Transverse colon (tissue), 4 donors: ENCODE data around the gene LATS2. TPM values are rescaled to one million over a fixed set of nuclear protein-coding genes. Genes with fewer than 3 reads are reported as not detected.

Experiments used
- DNase-seq: peaks from one replicate; pipeline ENCODE4 v3.0.0-alpha.2; 2019
- H3K27ac ChIP-seq, 4 donors: fragments of 200-600 bp; sonication (generic); 2 replicates each; pipeline ENCODE4 v1.5.1; 2016 to 2018; ENCODE audit warnings: inconsistent platforms in 4 of 4
- H3K27me3 ChIP-seq: fragments of 200-600 bp; sonication (generic); 2 replicates; pipeline ENCODE4 v1.5.1; 2017; ENCODE audit warnings: inconsistent platforms
- H3K36me3 ChIP-seq, 4 donors: fragments of 200-600 bp; sonication (generic); 2 replicates each; pipeline ENCODE4 v1.5.1; 2017 to 2019; ENCODE audit warnings: inconsistent platforms in 4 of 4
- H3K4me1 ChIP-seq, 4 donors: fragments of 200-600 bp; sonication (generic); 2 replicates each; pipeline ENCODE4 v1.5.1; 2017 to 2020; ENCODE audit warnings: inconsistent platforms in 4 of 4
- H3K4me3 ChIP-seq, 4 donors: fragments of 200-600 bp; sonication (generic); 1 replicate in 1 of 4; 2 replicates in 3 of 4; pipeline versions ENCODE4 v1.5.1 to v1.6.1; 2017 to 2019; ENCODE audit warnings: inconsistent platforms in 4 of 4
- H3K9me3 ChIP-seq, 2 donors: fragments of 200-600 bp; sonication (generic); 2 replicates each; pipeline ENCODE4 v1.5.1; 2017 to 2019; ENCODE audit warnings: inconsistent platforms in 2 of 2
- CTCF ChIP-seq, 5 experiments: fragments of 200-600 bp in 3 of 5; fragments of 450-650 bp in 2 of 5; sonication (generic) in 3 of 5; IDR thresholded peaks; 1 replicate in 2 of 5; 2 replicates in 3 of 5; pipeline ENCODE4 v1.5.1; 2016 to 2017; ENCODE audit warnings: antibody characterized with exemption in 5 of 5, inconsistent platforms in 3 of 5, mild to moderate bottlenecking in 2 of 5, moderate library complexity in 1 of 5
- EP300 ChIP-seq: sonication (generic); formaldehyde crosslinking; IDR thresholded peaks from one replicate; pipeline ENCODE4 v1.6.1; 2017; ENCODE audit warnings: antibody characterized with exemption, low read depth
- POLR2A ChIP-seq: fragments of 450-650 bp; IDR thresholded peaks from one replicate; pipeline ENCODE4 v1.6.1; 2016; ENCODE audit warnings: antibody characterized with exemption, mild to moderate bottlenecking, moderate library complexity
- POLR2AphosphoS5 ChIP-seq, 3 donors: sonication (generic); formaldehyde crosslinking; IDR thresholded peaks; one replicate each; pipeline ENCODE4 v1.6.1; 2016; ENCODE audit warnings: antibody characterized with exemption in 3 of 3
- WGBS, 2 donors: methylation state at CpG; one replicate each; pipeline ENCODE4 v1.1.5; 2018; ENCODE audit warnings: low coverage in 1 of 2; 5-methylcytosine and 5-hydroxymethylcytosine counted together
- in situ Hi-C, 4 donors: fragments of 200-750 bp; cut with MboI; loops; one replicate each; pipeline versions ENCODE4 v1.15.0 to v1.15.1; 2017; ENCODE audit warnings: low sequenced_read_pairs in 3 of 4, low pct_ligation_motif_present in 1 of 4, low pct_unique_long_range_greater_than_20kb in 1 of 4
- intact Hi-C: fragments of 100-400 bp; cut with DNase I; formaldehyde crosslinking; loops from one replicate; pipeline ENCODE4 v1.15.1; 2023; ENCODE audit warnings: low total_unique reads
- total RNA-seq, 4 donors: library from RNA; depleted of rRNA; stranded (reverse); fragments of >200 nt; gene quantifications; one replicate each; pipeline ENCODE4 v1.1.0, GENCODE V29; 2016

Gene LATS2
- total RNA-seq, 4 donors from 2014 or later, result 8.9 to 15.7 (median 12.5) TPM

- in situ Hi-C loops (no loop called here), intact Hi-C loops (no loop called here)
- H3K9me3 ChIP-seq, result no peaks in the 10 kb centered on the region
- peaks cover 7 to 34% (median 20%) of the 10 kb centered on the region in 4 donors for H3K4me1 ChIP-seq
- 87% methylated on average over 9 of the region's 9 CpGs; no CpG with 5 or more reads in 1 of the 2 donors for WGBS, 2 donors
- no peaks in the 10 kb centered on the region for H3K27me3 ChIP-seq
- H3K27ac ChIP-seq, result peak overlapping the region in 2 of 4 donors; percentile 43 to 76
- H3K36me3 ChIP-seq, result no peaks in the 10 kb centered on the region
- H3K4me3 ChIP-seq, result no peak overlapping the region
- TF ChIP-seq CTCF (IDR thresholded peaks at IDR 0.05) (no peak), POLR2AphosphoS5 (IDR thresholded peaks at IDR 0.05) (no peak), POLR2A (no peak), EP300 (no peak)
- DNase-seq, result no peak
Observed at GRCh38 chr13:21047087-21047486, 14.3 kb downstream of the LATS2 start.

GRCh38 chr13:21046203-21046602 lies 15.2 kb downstream of the LATS2 start:
- DNase-seq, result no peak
- 67 to 71% methylated on average over 6 to 7 of the region's 7 CpGs for WGBS, 2 donors
- no peaks in the 10 kb centered on the region for H3K36me3 ChIP-seq
- in situ Hi-C loops, result no loop called here
- H3K4me1 ChIP-seq, result peaks cover 12 to 40% (median 26%) of the 10 kb centered on the region in 4 donors
- intact Hi-C loops, result no loop called here
- no peak overlapping the region for H3K4me3 ChIP-seq
- H3K9me3 ChIP-seq, result no peaks in the 10 kb centered on the region
- H3K27me3 ChIP-seq, result no peaks in the 10 kb centered on the region
- TF ChIP-seq POLR2AphosphoS5 (IDR thresholded peaks at IDR 0.05) (peak; percentile 9 to 58 (median 52)), CTCF (IDR thresholded peaks at IDR 0.05) (no peak), EP300 (no peak)
- peak overlapping the region; percentile 3 to 76 (median 72) for H3K27ac ChIP-seq

GRCh38 chr13:21045100-21045499 lies 16.3 kb downstream of the LATS2 start:
- Histone ChIP-seq H3K4me3 (no peak overlapping the region), H3K4me1 (peaks cover 14 to 51% (median 35%) of the 10 kb centered on the region in 4 donors), H3K36me3 (no peaks in the 10 kb centered on the region), H3K27me3 (no peaks in the 10 kb centered on the region), H3K27ac (peak overlapping the region; percentile 3 to 76 (median 72)), H3K9me3 (no peaks in the 10 kb centered on the region)
- DNase-seq, result no peak
- 50 to 61% methylated on average over 5 of the region's 5 CpGs for WGBS, 2 donors
- intact Hi-C loops (no loop called here), in situ Hi-C loops (no loop called here)
- TF ChIP-seq EP300 (no peak), POLR2A (no peak), POLR2AphosphoS5 (IDR thresholded peaks at IDR 0.05) (no peak), CTCF (IDR thresholded peaks at IDR 0.05) (no peak)

GRCh38 chr13:21043898-21044297 lies 17.5 kb downstream of the LATS2 start:
- Histone ChIP-seq H3K27ac (peak overlapping the region; percentile 56 to 76 (median 72)), H3K27me3 (no peaks in the 10 kb centered on the region), H3K4me3 (no peak overlapping the region), H3K36me3 (no peaks in the 10 kb centered on the region), H3K9me3 (no peaks in the 10 kb centered on the region), H3K4me1 (peaks cover 14 to 61% (median 35%) of the 10 kb centered on the region in 4 donors)
- TF ChIP-seq EP300 (peak; percentile 10), CTCF (IDR thresholded peaks at IDR 0.05) (no peak), POLR2AphosphoS5 (IDR thresholded peaks at IDR 0.05) (peak; percentile 80 to 86 (median 80))
- no peak for DNase-seq
- intact Hi-C loops, result no loop called here
- in situ Hi-C loops, result no loop called here
- 43 to 58% methylated on average over 2 of the region's 2 CpGs for WGBS, 2 donors
